RWPE2 (cell line): ENCODE measurements around the gene ADCY3.
A peak's percentile ranks its signal among the peaks of the same experiment; 100 is the strongest.

Experiments
- ATAC-seq: fragments of 200-7000 bp; cut with Tn5 transposase; 3 replicates; pipeline ENCODE4 v1.9.1; 2021; ENCODE audit warnings: low read depth
- DNase-seq: peaks from one replicate; pipeline ENCODE4 v3.0.0-alpha.2; 2020; ENCODE audit warnings: low spot score
- H3K27ac ChIP-seq: fragments of 450-650 bp; 2 replicates; pipeline ENCODE4 v1.5.1; 2017; ENCODE audit warnings: mild to moderate bottlenecking; ENCODE audit not compliant: poor library complexity, severe bottlenecking
- H3K27me3 ChIP-seq: fragments of 250-450 bp; sonication (Bioruptor Pico); 2 replicates; pipeline ENCODE4 v1.5.1; 2021; ENCODE audit warnings: mild to moderate bottlenecking, moderate library complexity; ENCODE audit not compliant: insufficient read depth, poor library complexity, severe bottlenecking
- H3K36me3 ChIP-seq: fragments of 250-450 bp; sonication (Bioruptor Pico); 2 replicates; pipeline ENCODE4 v1.5.1; 2020; ENCODE audit warnings: low read depth, mild to moderate bottlenecking, moderate library complexity
- H3K4me1 ChIP-seq: fragments of 250-450 bp; sonication (Bioruptor Pico); 2 replicates; pipeline ENCODE4 v1.5.1; 2021; ENCODE audit warnings: mild to moderate bottlenecking, moderate library complexity; ENCODE audit not compliant: insufficient read depth, poor library complexity, severe bottlenecking
- H3K4me3 ChIP-seq: fragments of 250-450 bp; sonication (Bioruptor Pico); 2 replicates; pipeline ENCODE4 v1.5.1; 2021; ENCODE audit warnings: mild to moderate bottlenecking, moderate library complexity; ENCODE audit not compliant: severe bottlenecking
- H3K9me3 ChIP-seq: fragments of 250-450 bp; sonication (Bioruptor Pico); 2 replicates; pipeline ENCODE4 v1.5.1; 2021; ENCODE audit warnings: mild to moderate bottlenecking, moderate library complexity; ENCODE audit not compliant: severe bottlenecking
- TF ChIP-seq, protein P1 (sequence below): fragments of 450-650 bp; IDR thresholded peaks from one replicate; pipeline ENCODE4 v1.5.1; 2017; ENCODE audit warnings: mild to moderate bottlenecking, moderate library complexity; ENCODE audit not compliant: poor library complexity, severe bottlenecking

The ADCY3 gene

DNA sequence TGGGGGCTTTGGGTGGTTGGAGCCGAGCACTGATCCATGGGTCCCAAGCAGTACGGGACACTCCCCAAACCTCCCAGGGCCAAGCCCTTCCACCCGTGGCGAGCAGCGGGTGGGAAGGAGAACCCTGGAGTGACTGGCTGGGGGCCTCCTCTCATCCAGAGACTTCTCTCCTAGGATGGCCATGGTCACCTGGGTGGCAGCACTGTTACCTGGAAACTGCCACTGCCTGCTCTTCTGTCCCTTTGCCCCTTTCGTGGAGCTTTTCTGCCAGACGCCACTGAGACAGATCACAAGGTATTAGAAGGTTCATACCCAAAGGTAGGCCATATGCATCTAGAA, 99.9 kb downstream of the ADCY3 start:
- TF ChIP-seq, protein P1, sequence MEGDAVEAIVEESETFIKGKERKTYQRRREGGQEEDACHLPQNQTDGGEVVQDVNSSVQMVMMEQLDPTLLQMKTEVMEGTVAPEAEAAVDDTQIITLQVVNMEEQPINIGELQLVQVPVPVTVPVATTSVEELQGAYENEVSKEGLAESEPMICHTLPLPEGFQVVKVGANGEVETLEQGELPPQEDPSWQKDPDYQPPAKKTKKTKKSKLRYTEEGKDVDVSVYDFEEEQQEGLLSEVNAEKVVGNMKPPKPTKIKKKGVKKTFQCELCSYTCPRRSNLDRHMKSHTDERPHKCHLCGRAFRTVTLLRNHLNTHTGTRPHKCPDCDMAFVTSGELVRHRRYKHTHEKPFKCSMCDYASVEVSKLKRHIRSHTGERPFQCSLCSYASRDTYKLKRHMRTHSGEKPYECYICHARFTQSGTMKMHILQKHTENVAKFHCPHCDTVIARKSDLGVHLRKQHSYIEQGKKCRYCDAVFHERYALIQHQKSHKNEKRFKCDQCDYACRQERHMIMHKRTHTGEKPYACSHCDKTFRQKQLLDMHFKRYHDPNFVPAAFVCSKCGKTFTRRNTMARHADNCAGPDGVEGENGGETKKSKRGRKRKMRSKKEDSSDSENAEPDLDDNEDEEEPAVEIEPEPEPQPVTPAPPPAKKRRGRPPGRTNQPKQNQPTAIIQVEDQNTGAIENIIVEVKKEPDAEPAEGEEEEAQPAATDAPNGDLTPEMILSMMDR: no peak

DNA sequence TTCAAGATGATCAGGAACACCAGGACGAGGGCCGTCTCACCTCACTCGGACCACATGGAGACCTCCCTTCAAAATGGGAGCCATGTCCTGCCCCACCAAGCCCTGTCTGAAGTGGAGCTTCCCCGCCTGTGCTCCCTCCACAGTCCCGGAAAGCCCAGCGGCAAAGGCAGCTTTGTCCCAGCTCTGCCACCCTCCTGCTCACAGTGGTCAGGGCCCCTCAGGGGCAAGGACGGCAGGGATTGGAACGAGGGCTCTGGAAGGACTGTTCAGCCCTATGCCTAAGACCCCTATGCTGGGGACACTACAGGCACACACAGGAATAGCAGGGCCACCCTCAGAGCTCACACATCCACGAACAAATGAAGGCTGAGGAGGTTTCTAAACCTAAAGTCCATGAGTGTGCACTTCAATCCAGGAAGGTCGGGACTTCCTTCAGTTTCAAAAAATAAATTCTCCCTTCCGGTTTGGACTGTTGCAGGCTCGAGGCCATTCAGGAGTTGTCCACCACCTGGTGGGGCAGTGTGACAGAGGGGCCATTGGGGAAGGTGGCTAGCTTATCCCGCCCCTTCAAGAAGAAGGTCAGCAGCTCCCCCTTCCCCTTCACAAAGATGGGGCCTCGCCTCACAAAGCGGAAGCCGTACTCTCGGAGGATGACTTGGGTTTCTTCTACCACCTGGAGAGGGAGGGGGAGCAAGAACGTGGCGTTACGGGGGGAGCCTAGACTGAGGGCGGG, 100.4 kb downstream of the ADCY3 start:
- TF ChIP-seq, protein P1: no peak
- Histone ChIP-seq H3K27ac (no peak overlapping the region), H3K9me3 (no peaks in the 10 kb centered on the region), H3K27me3 (no peaks in the 10 kb centered on the region), H3K4me3 (no peak overlapping the region), H3K36me3 (peaks cover 85% of the 10 kb centered on the region), H3K4me1 (peaks cover 3% of the 10 kb centered on the region)
- no peak for DNase-seq
- no peak for ATAC-seq

More for the DNA sequence above, 99.9 kb downstream of the ADCY3 start:
- Histone ChIP-seq H3K9me3 (no peaks in the 10 kb centered on the region), H3K27ac (no peak overlapping the region), H3K36me3 (peaks cover 86% of the 10 kb centered on the region), H3K4me1 (peaks cover 3% of the 10 kb centered on the region), H3K4me3 (no peak overlapping the region), H3K27me3 (no peaks in the 10 kb centered on the region)
- ATAC-seq (no peak), DNase-seq (no peak)

DNA sequence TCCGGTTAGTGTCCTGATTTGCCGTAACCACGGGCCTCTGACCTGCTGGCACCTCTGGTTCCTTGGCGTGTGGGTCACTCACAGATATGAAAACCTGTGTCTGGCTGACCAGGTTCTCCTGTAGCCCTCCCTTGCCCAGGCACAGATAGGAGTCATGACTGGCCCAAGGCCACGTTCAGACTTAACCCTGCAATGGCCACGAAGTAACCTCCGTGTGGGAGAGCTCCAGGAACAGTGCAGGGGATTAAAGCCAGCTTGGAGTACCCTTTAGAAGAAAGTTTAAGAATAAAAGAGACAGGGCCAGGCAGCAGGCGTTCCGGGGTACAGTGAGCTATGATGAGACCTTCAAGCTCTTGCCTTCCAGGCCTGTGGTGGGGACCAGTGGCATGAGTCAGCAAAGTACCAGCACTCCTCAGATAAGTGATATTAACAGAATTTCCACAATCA, 101.3 kb downstream of the ADCY3 start:
- Histone ChIP-seq H3K4me3 (no peak overlapping the region), H3K36me3 (peaks cover 85% of the 10 kb centered on the region), H3K9me3 (no peaks in the 10 kb centered on the region), H3K4me1 (peaks cover 3% of the 10 kb centered on the region), H3K27ac (no peak overlapping the region), H3K27me3 (no peaks in the 10 kb centered on the region)
- ATAC-seq: no peak
- DNase-seq: no peak
- TF ChIP-seq, protein P1: no peak

DNA sequence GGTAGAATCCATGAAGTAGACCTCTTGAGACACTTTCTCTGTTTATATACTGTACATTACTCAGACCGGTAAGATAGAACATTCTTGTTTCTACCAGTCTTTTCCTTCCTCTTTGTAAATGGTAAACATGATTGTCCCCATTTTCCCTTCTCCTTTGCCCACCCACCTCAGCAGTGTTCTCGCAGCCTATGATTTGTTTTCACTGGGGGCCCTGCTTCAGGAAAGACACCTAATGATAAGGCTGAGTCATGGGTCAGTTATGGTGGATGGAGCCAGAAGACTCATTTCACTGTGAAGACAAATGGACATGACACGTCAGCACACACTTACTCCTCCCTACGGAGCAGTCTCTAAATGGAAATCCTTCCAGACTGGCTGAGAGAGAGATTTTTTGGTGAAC, 103.2 kb downstream of the ADCY3 start:
- no peaks in the 10 kb centered on the region for H3K27me3 ChIP-seq
- peaks cover 3% of the 10 kb centered on the region for H3K4me1 ChIP-seq
- ATAC-seq (peak; percentile 54; the same call in 1 of the 3 replicates), DNase-seq (no peak)
- peaks cover 79% of the 10 kb centered on the region for H3K36me3 ChIP-seq
- H3K9me3 ChIP-seq: no peaks in the 10 kb centered on the region
- no peak overlapping the region for H3K4me3 ChIP-seq
- no peak overlapping the region for H3K27ac ChIP-seq
- TF ChIP-seq, protein P1: no peak

DNA sequence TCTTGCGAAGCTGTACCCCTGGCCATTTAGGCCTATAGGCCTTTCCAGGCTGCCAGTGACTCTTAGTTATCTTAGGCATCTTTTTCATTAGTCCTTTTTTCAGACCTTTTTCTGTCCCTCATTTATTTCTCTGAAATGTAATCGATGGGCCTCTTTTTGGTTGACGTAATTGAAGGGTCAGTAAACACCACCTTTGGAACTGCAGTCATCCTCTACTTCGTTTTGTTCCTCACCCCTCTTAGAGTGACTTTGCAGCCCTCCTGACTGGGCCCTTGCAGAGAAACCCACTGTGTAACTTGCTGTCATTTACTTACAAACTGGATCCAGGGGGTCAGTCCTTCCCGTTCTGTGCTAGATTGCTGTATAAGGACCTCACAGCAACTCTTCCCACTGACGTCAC, 103.6 kb downstream of the ADCY3 start:
- no peak overlapping the region for H3K4me3 ChIP-seq
- no peaks in the 10 kb centered on the region for H3K27me3 ChIP-seq
- H3K9me3 ChIP-seq: no peaks in the 10 kb centered on the region
- peaks cover 3% of the 10 kb centered on the region for H3K4me1 ChIP-seq
- ATAC-seq (no peak), DNase-seq (no peak)
- H3K36me3 ChIP-seq: peaks cover 78% of the 10 kb centered on the region
- H3K27ac ChIP-seq: no peak overlapping the region
- TF ChIP-seq, protein P1: no peak
